ENCODE results near the gene CINP. TPM values are rescaled to one million over a fixed set of nuclear protein-coding genes. Genes with fewer than 3 reads are reported as not detected.
"Not testable (repeated sequence)": the region's sequence is repeated elsewhere in the genome, so short reads cannot be mapped to it uniquely, and the experiment has no call there.

Gene CINP
- total RNA-seq, 3 donors from 2014 or later, result 23.3 to 31.0 (median 26.7) TPM

DNA sequence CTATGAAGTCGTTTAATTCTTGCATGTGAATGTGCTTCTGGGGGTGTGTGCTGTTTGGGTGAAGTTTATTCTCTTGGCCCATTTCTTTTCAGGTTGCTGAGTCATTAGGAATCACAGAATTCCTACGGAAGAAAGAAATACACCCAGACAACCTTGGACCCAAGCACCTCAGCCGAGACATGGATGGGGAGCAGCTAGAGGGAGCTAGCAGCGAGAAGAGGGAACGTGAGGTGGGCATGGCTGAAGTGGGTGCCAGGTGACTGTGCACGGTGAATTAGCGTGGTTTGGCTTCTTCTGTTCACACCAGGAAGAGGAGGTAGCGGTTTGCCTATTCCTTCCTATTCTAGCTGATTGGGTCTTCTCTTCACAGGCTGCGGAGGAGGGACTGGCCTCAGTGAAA is 24.0 kb downstream of the CINP start:
- H3K36me3 ChIP-seq (ENCODE audit: low read depth), result no peaks in the 10 kb centered on the region
- intact Hi-C loops (cut with DNase I, micrococcal nuclease), result no loop called here
- no peaks in the 10 kb centered on the region for H3K9me3 ChIP-seq
- DNase-seq (no peak), ATAC-seq (no peak)
- H3K4me3 ChIP-seq, result no peak overlapping the region
- no peaks in the 10 kb centered on the region for H3K4me1 ChIP-seq (ENCODE audit: low read depth)
- TF ChIP-seq, protein P1, sequence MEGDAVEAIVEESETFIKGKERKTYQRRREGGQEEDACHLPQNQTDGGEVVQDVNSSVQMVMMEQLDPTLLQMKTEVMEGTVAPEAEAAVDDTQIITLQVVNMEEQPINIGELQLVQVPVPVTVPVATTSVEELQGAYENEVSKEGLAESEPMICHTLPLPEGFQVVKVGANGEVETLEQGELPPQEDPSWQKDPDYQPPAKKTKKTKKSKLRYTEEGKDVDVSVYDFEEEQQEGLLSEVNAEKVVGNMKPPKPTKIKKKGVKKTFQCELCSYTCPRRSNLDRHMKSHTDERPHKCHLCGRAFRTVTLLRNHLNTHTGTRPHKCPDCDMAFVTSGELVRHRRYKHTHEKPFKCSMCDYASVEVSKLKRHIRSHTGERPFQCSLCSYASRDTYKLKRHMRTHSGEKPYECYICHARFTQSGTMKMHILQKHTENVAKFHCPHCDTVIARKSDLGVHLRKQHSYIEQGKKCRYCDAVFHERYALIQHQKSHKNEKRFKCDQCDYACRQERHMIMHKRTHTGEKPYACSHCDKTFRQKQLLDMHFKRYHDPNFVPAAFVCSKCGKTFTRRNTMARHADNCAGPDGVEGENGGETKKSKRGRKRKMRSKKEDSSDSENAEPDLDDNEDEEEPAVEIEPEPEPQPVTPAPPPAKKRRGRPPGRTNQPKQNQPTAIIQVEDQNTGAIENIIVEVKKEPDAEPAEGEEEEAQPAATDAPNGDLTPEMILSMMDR (IDR thresholded peaks at IDR 0.05), result no peak

DNA sequence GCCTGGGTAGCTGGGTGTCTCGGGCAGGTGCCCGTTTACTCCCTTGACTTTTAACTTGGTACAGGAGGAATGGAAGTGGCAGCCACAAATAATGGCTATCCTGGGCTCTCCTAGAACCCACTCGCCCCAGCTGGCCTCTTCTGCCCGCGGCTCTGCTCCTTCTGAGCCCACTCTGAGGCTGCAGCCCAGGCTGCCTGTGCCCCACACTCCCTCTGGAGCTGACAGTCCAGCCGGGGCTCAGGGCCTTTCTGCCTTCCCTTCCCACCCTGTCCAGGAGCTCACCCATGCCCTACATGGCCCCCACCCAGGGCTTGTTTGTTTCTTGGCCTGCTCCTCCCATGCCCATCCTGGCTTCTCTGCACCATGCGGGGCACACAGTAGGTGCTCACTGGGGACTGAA is 27.5 kb downstream of the CINP start:
- no peak overlapping the region for H3K4me3 ChIP-seq
- TF ChIP-seq, protein P1 (IDR thresholded peaks at IDR 0.05), result no peak
- H3K9me3 ChIP-seq, result no peaks in the 10 kb centered on the region
- no peaks in the 10 kb centered on the region for H3K36me3 ChIP-seq (ENCODE audit: low read depth)
- intact Hi-C loops (cut with DNase I, micrococcal nuclease), result no loop called here
- ATAC-seq (no peak), DNase-seq (no peak)
- H3K4me1 ChIP-seq (ENCODE audit: low read depth), result no peaks in the 10 kb centered on the region

DNA sequence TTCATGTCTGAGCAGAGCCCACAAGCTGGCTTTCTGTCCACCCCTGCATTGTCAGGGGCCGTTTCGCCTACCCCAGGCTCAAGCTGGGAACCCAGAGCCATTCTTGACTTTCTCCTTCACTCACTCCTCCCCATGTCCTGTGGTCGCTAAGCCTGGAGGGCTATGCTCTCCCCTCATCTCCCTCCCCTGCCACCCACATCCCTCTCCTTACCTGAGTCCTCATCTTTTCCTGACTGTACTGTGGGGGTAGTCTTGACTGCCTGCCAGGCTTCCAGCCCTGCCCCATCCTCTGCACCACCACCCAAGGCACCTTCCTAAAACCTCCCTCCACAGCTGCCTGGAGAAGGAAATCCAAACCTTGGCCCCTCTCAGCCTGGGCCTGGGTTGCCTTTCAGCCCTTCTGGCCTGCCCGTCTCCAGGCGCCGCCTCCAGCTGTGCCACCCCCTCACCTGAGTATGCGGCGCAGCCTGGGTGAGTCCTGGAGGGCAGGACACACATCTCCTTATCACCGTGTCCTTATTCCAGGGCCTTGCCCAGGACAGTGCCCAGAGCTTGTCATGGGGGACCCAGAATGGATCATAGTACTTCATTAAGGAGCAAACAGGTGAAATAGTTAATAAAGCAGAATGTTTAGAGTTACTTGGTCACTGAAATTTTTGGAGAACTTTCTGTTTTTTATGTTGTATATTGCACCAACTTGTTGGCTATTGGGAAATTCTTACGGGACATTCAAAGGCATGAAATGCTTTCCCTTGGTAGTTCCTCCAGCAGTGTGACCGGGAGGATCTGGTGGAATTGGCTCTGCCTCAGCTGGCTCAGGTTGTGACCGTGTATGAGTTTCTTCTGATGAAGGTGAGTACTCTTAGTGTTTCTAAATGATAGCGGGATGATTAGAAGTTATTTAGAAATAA is 28.6 kb downstream of the CINP start:
- Histone ChIP-seq H3K36me3 (ENCODE audit: low read depth) (no peaks in the 10 kb centered on the region), H3K4me1 (ENCODE audit: low read depth) (no peaks in the 10 kb centered on the region), H3K9me3 (no peaks in the 10 kb centered on the region), H3K4me3 (no peak overlapping the region)
- TF ChIP-seq, protein P1 (IDR thresholded peaks at IDR 0.05), result no peak
- DNase-seq (no peak), ATAC-seq (no peak)
- intact Hi-C loops (cut with DNase I, micrococcal nuclease), result no loop called here

DNA sequence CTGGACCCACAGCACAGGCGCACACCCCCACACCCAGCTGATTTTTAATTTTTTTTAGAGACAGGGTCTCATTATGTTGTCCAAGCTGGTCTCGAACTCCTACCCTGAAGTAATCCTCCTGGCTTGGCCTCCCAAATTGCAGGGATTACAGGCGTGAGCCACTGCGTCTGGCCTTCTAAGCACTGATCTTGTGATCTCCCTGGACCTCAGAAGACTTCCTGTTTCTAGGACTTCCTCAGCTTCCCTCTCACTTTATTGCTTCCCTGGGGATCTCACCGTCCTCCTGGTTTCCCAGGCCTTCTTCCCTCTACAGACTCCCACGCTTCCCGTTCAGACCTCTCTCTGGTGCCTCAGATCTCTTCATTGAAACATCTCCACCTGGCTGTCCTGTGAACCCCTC is 29.3 kb downstream of the CINP start:
- ATAC-seq, result no peak

DNA sequence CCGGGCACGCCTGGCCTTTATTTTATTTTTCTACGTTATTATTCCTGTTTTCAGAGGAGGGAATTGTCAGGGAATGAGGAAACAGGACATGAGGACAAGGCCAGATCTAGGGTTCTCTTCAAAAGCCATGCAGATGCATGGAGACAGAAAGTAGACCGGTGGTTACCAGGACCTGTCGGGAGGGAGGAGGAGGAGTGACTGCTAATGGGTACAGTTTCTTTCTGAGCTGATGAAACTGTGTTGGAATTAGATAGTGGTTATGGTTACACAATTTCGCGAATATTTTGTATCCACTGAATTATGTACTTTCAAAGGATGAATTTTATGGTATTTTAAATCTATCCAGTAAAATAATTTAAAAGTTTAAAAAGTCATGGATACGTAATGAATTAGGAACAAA is 31.9 kb downstream of the CINP start:
- TF ChIP-seq, protein P1 (IDR thresholded peaks at IDR 0.05), result no peak
- Histone ChIP-seq H3K4me3 (no peak overlapping the region), H3K9me3 (no peaks in the 10 kb centered on the region), H3K36me3 (ENCODE audit: low read depth) (no peaks in the 10 kb centered on the region), H3K4me1 (ENCODE audit: low read depth) (no peaks in the 10 kb centered on the region)
- intact Hi-C loops (cut with DNase I, micrococcal nuclease), result no loop called here
- DNase-seq (no peak), ATAC-seq (no peak)

More for the DNA sequence above, 29.3 kb downstream of the CINP start:
- DNase-seq, result peak in 1 of 3 donors; percentile 15
- H3K36me3 ChIP-seq (ENCODE audit: low read depth), result no peaks in the 10 kb centered on the region
- no peaks in the 10 kb centered on the region for H3K4me1 ChIP-seq (ENCODE audit: low read depth)
- no peaks in the 10 kb centered on the region for H3K9me3 ChIP-seq
- intact Hi-C loops (cut with DNase I, micrococcal nuclease), result no loop called here
- no peak overlapping the region for H3K4me3 ChIP-seq
- TF ChIP-seq, protein P1 (IDR thresholded peaks at IDR 0.05), result no peak

DNA sequence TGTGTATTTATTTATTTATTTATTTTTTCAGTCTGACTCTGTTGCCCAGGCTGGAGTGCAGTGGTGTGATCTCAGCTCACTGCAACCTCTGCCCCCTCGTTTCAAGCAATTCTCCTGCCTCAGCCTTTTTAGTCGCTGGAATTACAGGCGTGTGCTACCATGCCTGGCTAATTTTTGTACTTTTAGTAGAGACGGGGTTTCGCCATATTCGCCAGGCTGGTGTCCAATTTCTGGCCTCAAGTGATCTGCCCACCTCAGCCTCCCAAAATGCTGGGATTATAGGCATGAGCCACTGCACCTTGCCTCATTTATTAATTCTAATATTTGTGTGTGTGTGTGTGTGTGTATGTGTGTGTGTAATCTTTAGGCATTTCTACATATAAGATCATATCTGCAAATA is 33.3 kb downstream of the CINP start:
- H3K4me1 ChIP-seq (ENCODE audit: low read depth); H3K36me3 ChIP-seq (ENCODE audit: low read depth); ATAC-seq; intact Hi-C loops (cut with DNase I, micrococcal nuclease); H3K9me3 ChIP-seq; H3K4me3 ChIP-seq; DNase-seq: not testable (repeated sequence)
